Ecto neural progenitor cell (in vitro differentiated cells): ENCODE measurements around the gene TJP3.

Experiments used
- DNase-seq: peaks from one replicate; pipeline ENCODE4 v3.0.0-alpha.2; 2018; ENCODE audit warnings: low spot score

TJP3 gene

DNA sequence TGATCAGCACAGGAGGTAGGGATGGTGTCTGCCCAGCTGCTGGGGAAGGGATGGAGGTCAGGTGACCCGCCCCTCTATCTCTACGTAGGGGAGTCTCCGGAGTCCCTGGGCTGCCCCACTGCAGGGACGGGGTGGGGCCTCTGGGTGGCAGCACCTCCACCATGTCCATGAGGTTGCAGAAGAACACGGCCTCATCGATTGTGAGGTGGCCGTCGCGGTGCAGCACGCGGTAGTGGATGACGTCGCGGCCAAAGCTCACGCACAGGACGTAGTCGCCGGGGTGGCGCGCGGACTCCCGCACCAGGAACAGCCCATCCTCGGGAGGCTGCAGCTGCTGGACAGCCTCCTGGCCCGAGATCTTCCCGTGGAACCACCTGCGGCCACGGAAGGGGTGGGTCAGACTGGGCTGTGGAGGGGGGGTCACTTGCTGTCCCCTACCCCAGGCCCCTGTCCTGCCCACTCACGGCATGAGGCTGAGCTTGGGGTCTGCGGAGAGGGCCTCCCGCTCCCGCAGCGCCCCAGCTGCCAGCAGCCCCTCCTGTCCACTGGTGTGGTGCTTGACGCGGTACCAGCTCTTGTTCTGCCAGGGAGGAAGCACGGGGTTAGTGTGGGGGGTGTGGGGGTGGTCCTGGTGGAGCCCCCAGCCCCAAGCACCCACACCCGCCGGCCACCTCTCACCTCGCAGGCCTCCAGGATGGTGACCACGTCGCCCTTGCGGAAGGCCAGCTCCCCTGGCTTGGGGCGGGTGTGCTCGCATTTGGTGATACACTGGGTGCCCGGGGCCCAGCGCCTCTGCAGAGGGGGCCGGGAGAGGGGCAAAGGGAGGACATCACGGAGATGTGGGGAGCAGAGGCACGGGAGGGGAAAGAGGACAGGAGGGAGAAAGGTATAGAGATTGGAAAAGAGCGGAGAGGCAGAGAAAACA lies 75.7 kb downstream of the TJP3 start:
- no peak for DNase-seq

- DNase-seq = no peak
Measured at GRCh38 chr19:3784607-3785450, 76.6 kb downstream of the TJP3 start.

GRCh38 chr19:3785451-3785937 lies 77.3 kb downstream of the TJP3 start:
- no peak for DNase-seq

- DNase-seq = no peak
Measured at GRCh38 chr19:3785938-3786824, 78.0 kb downstream of the TJP3 start, which contains the start of gene MATK. Gene MATK (minus strand): TSS chr19:3786381. CDS start chr19:3785135, 1,246 bp downstream.

DNA sequence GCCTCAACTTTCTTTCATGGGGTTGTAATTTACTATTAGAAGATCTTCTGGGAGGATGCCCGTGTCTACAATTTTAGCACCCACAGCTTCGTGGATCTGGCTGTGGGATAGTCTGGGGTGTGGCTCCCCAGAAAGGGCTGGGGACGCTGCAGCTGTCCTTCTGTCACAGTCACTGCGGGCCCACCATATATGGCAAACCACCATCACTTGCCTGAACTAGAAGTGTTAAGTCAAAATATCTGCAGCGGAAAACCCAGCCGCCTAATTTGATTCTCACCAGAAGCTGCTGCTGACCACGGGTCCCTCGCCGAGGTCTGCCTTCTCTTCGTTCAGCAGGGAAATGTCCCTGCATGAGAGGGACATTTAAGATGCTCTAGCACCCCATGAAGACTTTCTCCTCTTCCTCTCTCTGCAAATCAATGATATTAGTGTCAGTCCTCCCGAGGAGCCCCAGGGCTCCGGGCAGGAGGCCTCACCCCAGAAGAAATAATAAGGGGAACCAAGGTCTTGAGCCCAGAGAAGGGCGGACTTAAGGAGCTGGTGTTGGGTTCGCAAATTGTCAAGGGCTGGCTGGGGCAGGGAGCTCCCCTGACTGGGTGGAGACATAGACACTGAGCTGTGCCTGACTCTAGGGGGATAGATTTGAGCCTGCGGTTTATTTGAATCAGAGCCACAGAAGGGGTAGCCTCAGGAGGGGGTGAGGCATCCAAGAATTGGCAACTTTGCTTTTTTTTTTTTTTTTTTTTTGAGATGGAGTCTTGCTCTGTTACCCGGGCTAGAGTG lies 81.0 kb downstream of the TJP3 start:
- DNase-seq = no peak

- no peak for DNase-seq
Measured at GRCh38 chr19:3790209-3790734, 82.1 kb downstream of the TJP3 start.

DNA sequence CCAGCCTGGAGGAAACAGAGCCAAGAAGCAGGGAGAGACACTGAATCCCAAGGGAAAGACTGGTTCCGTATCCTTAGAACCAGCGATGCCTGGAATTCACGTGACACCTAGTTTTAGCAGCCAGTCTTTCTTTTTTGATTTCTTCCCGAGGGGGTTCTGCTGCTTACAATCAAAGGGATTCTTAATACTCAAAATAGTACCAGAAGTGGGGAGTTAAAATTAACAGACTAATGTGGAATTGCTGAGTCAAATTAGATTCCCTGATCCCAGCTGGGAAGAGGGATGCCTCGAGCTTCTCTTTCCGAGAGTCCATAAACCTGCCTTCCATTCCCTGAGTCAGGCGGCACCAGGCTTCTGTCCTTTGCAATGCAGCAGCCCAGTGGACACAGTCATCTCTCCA lies 82.8 kb downstream of the TJP3 start:
- DNase-seq = no peak

GRCh38 chr19:3792114-3792513 lies 83.9 kb downstream of the TJP3 start:
- DNase-seq = no peak

DNA sequence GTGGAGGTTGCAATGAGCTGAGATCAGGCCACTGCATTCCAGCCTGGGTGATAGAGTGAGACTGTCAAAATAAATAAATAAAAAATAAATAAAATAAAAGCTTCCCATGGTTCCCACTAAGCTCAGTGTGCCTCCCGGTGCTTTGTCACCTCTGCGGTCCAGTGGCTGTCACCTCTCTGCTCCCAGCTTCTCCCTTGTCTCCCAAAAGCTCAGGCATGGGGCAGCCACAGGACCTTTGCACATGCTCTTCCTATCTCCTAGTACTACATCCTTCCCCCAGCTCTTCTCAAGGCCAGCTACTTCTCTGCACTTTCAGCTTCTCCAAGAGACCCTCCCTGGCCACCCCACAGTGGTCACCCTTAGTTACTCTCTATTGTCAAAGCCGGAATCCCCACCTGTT lies 85.6 kb downstream of the TJP3 start:
- DNase-seq = no peak

- DNase-seq = no peak
Measured at GRCh38 chr19:3796358-3796757, 88.2 kb downstream of the TJP3 start.

GRCh38 chr19:3798137-3798536 lies 90.0 kb downstream of the TJP3 start:
- DNase-seq = no peak
